HG02798 (cell line): ENCODE results near the gene HECTD4.
"Not testable (repeated sequence)": the region's sequence is repeated elsewhere in the genome, so short reads cannot be mapped to it uniquely, and the experiment has no call there.

Experiments used
- ATAC-seq: cut with Tn5 transposase; IDR thresholded peaks from one replicate; pipeline ENCODE4 v1.9.1; 2021; ENCODE audit warnings: mild to moderate bottlenecking; ENCODE audit not compliant: unreplicated experiment, poor library complexity

HECTD4 gene

GRCh38 chr12:112288638-112289037 is 93.6 kb downstream of the HECTD4 start:
- ATAC-seq: no peak

GRCh38 chr12:112285600-112286401 is 96.4 kb downstream of the HECTD4 start:
- no peak for ATAC-seq

GRCh38 chr12:112283546-112283945 is 98.7 kb downstream of the HECTD4 start:
- no peak for ATAC-seq

GRCh38 chr12:112282920-112283319 is 99.3 kb downstream of the HECTD4 start:
- ATAC-seq: no peak

- no peak for ATAC-seq
These were observed 106.4 kb downstream of the HECTD4 start for GRCh38 chr12:112275836-112276235.

- no peak for ATAC-seq
These were observed 107.0 kb downstream of the HECTD4 start for GRCh38 chr12:112275207-112275606.

GRCh38 chr12:112270673-112271072 is 111.6 kb downstream of the HECTD4 start:
- ATAC-seq: no peak

- no peak for ATAC-seq
These were observed 115.8 kb downstream of the HECTD4 start for GRCh38 chr12:112266473-112266872.

GRCh38 chr12:112261559-112261958 is 120.7 kb downstream of the HECTD4 start:
- no peak for ATAC-seq

GRCh38 chr12:112258926-112259325 is 123.3 kb downstream of the HECTD4 start:
- no peak for ATAC-seq

- ATAC-seq: no peak
These were observed 125.5 kb downstream of the HECTD4 start for GRCh38 chr12:112256780-112257179.

GRCh38 chr12:112252184-112252583 is 130.0 kb downstream of the HECTD4 start:
- no peak for ATAC-seq

GRCh38 chr12:112244902-112245301 is 137.3 kb downstream of the HECTD4 start:
- ATAC-seq: not testable (repeated sequence)

- no peak for ATAC-seq
These were observed 138.7 kb downstream of the HECTD4 start for GRCh38 chr12:112243255-112244110.

- no peak for ATAC-seq
These were observed 141.1 kb downstream of the HECTD4 start for GRCh38 chr12:112241176-112241575.

- ATAC-seq: no peak
These were observed 142.3 kb downstream of the HECTD4 start for GRCh38 chr12:112239881-112240280.

GRCh38 chr12:112239020-112239419 is 143.2 kb downstream of the HECTD4 start:
- ATAC-seq: no peak

- ATAC-seq: no peak
These were observed 143.8 kb downstream of the HECTD4 start for GRCh38 chr12:112238441-112238840.

- ATAC-seq: no peak
These were observed 145.4 kb downstream of the HECTD4 start for GRCh38 chr12:112236786-112237185.

GRCh38 chr12:112236386-112236785 is 145.8 kb downstream of the HECTD4 start:
- no peak for ATAC-seq

- ATAC-seq: no peak
These were observed 147.9 kb downstream of the HECTD4 start for GRCh38 chr12:112234303-112234702.
